HG03025 (cell line): ENCODE results near the gene MORN1.

Experiments used
- ATAC-seq: cut with Tn5 transposase; IDR thresholded peaks from one replicate; pipeline ENCODE4 v1.9.1; 2021; ENCODE audit warnings: mild to moderate bottlenecking, moderate library complexity; ENCODE audit not compliant: unreplicated experiment, low FRiP score

Gene MORN1

DNA sequence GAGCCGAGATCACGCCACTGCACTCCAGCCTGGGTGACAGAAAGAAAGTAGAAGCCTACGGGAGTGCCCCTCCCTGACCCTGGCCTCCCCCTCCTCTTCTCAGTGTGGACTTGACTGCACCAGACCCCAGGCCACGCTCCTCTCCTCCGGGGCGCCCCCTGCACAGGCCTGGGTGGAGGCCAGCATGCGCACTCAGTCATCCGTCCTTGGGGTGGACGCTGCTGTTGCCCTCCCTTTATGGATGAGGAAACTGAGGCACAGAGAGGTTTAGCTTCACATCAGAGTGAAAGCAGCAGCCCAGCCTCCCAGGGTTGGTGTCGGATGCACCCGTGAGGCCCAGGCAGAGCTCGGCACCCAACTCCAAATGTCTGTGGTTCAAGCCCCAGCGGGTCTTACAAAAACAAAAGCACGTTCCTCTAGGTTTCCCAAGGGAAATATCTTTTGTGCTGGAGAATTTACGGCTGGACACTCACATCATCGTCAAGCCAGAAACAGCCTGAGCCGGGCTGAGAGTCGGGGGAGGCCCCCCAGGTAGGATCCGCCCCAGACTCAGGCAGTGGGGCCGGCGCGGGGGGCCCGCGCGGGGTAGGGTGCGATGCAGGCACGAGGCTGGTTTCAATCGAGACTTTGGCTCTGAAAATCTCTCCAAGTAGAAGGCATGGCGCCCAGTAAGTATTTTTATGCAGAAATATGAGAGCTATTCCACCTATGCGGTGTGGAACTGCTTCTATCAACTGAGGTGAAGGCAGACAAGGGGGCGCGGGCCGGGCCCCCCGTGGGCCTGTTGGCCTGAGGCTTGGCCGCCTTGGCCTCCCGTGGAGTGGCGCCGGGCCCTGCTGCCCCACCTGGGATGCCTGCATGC lies 36.6 kb downstream of the MORN1 start:
- ATAC-seq: no peak

GRCh38 chr1:2353551-2354438 lies 37.6 kb downstream of the MORN1 start:
- no peak for ATAC-seq

DNA sequence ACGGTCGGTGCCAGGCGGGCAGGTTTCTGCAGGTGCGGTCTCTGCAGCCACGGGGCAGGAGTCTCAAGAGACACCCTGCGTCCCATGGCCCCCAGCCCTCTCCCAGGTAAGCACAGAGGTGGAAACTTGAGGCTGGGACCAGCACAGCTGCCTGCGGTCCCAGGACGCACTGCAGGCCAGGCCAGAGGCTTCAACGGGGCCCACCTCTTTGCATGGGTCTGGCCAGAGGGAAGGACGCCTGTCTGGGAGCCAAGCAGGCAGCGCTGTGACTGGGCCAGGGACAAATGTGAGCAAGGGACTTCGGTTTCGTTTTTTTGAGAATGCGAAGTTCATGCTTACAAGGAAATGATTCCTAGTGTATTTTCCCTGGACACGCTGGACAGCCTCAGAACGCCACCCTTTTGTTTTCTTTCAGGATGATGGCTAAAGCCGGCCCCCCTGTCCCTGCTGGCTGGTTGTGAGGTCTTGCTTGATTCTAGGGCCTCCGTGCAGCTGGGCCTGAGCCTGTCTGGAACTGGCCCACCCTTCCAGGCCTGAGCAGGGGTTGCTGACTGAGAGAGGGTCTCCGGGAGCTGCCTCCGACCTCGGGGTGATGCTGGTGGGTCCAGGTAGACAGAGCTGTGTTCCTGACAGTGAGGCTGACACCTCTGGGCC lies 38.3 kb downstream of the MORN1 start:
- no peak for ATAC-seq

- ATAC-seq: no peak
Measured at GRCh38 chr1:2352341-2352896, 38.9 kb downstream of the MORN1 start.

DNA sequence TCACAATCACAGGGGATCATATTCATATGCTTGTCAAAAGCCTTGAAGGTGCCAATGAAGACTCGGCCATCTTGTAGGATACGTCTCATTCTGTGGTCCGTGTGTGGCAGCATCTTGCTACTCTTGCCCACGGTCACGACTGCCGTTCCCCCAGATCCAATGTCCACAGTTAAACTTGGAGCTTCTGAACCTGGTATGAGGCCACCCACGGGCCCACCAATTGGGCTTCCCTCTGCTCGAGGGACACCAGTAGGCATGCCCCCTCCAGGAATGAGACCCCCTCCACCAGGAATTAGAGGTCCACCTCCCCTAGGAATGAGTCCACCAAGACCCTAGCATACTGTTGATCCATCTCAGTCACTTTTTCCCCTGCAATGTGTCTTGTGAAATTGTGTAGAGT lies 39.6 kb downstream of the MORN1 start:
- ATAC-seq: no peak

DNA sequence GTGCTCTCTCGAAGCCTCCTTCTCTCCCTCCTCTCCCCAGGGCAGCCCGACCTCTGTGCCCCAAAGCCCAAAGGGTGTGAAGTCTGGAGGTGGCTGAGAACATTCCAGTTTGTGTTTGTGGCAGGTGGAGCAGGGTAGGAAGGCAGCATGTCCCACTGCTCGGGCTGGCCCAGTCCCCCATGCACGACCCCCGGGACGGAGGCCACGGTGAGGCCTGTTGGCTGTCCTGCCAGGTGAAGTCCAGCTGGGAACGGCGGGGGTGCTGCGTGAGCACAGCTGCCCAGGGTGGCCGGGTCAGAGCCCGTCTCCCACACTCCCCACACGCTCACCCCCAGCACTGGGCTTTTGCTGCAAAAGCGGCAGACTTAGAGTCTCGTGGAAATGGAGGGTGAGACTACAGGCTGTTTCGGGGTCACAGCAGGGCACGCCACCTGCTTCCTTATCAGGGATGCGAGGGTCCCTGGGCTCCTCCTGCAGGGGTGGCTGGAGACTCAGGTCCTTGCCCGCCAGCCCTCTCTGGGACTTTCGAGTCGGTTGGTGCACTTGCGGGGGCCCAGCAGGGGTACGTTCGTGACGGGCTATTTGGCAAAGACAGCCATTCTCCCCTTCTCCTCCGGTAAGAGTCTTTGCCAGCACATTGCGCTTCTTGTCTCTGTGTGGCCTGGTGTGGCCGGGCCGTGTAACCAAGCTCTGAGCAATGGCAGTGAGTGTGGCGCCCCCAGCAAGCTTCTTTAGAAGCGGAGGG lies 40.3 kb downstream of the MORN1 start:
- ATAC-seq: no peak

- ATAC-seq: no peak
Measured at GRCh38 chr1:2350501-2350900, 40.9 kb downstream of the MORN1 start.

- ATAC-seq: no peak
Measured at GRCh38 chr1:2349806-2350205, 41.5 kb downstream of the MORN1 start.

GRCh38 chr1:2348346-2349325 lies 42.7 kb downstream of the MORN1 start:
- no peak for ATAC-seq

DNA sequence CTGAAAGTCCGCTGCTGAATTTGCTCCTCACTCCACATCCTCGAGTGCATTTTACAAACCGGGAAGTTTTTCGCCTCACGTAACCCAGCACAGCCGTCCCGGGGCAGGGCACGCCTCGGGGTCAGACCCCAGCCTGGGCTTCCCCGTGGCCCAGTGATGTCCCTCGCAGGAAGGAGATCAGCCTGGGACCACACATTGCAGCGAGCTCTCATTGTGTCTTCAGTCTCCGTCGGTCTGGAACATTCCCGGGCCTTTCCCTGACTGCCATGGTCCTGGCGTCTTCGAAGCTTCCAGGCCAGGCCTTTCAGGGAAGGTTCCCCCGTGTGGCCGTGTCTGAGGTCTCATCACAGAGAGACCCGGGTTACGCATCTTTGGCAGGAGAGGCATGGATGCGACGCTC lies 43.5 kb downstream of the MORN1 start:
- ATAC-seq: no peak

- ATAC-seq: no peak
Measured at GRCh38 chr1:2347409-2347785, 44.0 kb downstream of the MORN1 start.

DNA sequence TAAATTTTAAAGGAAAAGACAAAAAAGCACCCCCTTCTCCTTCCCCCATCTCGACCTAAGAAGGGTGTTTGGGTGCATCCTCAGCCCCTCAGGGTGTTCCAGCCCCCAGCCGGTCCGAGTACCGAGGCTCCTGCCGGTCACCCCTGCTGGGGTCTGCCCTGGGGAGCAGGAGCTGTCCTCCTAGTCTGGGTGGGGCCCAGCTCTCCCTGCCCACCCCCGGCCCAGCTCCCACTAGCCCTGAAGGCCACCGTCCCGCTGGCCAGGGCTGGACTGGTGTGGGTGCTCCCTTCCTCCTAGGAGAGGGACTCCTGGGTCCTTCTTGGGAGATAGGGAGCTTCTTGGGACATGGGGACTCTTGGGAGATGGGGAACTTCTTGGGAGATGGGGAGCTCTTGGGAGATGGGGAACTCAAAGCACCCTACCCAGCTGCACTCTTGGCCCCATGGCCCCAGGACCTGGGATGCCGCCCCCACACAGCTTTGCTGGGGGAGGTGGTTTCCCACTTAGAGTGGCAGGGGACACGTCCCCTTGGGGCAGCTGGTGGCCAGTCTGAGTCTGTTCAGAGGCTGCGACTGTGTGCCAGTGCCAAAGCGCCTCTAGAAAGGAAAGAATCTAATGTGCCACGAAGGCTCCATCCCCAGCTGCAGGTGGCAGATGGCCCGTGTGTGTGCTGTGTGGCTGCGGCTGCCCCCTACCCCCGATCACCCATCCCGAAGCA lies 44.5 kb downstream of the MORN1 start:
- no peak for ATAC-seq

GRCh38 chr1:2345297-2346075 lies 45.9 kb downstream of the MORN1 start:
- no peak for ATAC-seq

DNA sequence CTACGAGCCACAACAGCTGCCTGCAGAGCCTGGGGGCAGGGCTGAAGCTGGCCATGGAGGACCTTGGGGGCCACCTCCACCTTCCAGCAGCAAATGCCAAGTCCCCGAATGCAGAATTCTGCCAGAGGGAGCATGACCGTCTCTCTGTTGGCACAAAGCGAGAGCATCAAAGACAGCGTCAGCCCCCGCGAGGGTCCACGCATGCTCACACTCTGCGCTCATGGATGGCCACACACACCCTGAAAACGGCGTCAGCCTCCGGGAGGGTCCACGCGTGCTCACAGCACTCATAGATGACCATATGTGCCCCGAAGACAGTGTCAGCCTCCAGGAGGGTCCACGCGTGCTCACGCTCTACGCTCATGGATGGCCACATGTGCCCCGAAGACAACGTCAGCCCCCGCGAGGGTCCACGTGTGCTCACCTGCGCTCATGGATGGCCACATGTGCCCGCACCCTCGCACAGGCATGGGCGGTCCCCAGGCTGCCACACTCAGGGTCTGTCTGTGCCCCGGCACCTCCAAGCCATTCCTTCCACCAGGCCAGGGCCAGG lies 46.5 kb downstream of the MORN1 start:
- no peak for ATAC-seq

GRCh38 chr1:2344121-2344681 lies 47.2 kb downstream of the MORN1 start:
- no peak for ATAC-seq

DNA sequence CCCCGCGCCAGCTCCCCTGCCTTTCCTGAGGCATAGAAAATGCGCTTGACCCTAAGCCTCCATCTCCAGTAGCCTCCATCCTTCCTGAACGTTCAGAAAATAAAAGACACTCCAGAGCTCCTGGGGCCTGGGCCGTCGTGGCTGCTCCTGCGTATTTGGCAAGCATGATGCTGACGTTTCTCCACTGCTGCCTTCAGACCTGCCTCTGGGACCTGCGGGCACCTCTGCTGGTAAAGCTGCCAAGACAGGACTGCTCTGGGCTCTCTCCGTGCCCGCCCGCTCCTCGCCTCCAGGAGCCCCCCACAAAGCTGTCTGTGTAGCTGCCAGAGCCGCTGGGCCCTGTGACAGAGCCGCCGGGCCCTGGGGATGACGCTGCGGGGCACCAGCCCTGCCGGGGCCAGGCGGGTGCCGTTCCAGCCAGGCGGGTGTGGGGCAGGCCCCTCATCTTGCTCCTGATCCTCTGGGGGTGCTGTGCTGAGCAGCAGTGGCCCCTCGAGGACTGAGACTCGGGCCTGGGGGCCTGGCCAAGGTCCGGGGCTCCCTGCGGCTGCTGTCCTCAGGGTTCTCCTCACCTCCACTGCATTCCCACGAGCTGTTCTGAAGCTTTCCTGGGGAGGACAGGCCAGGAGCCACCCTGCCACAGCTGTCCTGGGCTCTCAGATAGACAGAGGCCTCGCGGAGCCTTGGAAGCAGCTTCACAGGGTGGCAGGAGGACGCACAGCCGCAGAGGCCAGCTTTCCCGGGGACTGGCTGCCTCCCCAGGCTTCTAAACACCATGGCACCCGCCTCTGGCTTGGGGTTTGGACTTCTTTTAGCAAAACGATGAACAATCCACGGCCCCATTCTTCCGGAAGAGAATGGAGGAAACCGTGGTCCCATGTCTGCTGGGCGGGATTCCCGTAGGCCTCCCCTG lies 48.1 kb downstream of the MORN1 start:
- no peak for ATAC-seq
